Body of pancreas (tissue), 4 donors: Measurements from ENCODE around the gene PIAS2.

Experiments used
- CTCF ChIP-seq, 7 experiments: fragments of 450-650 bp in 4 of 7; fragments of 200-600 bp in 3 of 7; sonication (generic) in 3 of 7; IDR thresholded peaks; one replicate each; pipeline ENCODE4 v1.5.1; 2016 to 2019; ENCODE audit warnings: antibody characterized with exemption in 7 of 7
- POLR2A ChIP-seq, 3 donors: fragments of 450-650 bp; IDR thresholded peaks; one replicate each; pipeline ENCODE4 v1.6.1; 2016; ENCODE audit warnings: antibody characterized with exemption in 3 of 3, mild to moderate bottlenecking in 2 of 3

- TF ChIP-seq POLR2A (IDR thresholded peaks at IDR 0.05): no peak
- TF ChIP-seq CTCF (IDR thresholded peaks at IDR 0.05): no peak
These were observed 3.3 kb upstream of the PIAS2 start for GRCh38 chr18:46920653-46921052.
